NCI-H2107 treated with DMSO at 0.1 percent for 48 hours (cell line): Measurements from ENCODE around the gene PRKCD.

ENCODE experiments used
- DNase-seq: peaks from one replicate; lab custom pipeline; 2025; ENCODE audit not compliant: unreplicated experiment; lab: John Stamatoyannopoulos, UW

PRKCD gene

DNA sequence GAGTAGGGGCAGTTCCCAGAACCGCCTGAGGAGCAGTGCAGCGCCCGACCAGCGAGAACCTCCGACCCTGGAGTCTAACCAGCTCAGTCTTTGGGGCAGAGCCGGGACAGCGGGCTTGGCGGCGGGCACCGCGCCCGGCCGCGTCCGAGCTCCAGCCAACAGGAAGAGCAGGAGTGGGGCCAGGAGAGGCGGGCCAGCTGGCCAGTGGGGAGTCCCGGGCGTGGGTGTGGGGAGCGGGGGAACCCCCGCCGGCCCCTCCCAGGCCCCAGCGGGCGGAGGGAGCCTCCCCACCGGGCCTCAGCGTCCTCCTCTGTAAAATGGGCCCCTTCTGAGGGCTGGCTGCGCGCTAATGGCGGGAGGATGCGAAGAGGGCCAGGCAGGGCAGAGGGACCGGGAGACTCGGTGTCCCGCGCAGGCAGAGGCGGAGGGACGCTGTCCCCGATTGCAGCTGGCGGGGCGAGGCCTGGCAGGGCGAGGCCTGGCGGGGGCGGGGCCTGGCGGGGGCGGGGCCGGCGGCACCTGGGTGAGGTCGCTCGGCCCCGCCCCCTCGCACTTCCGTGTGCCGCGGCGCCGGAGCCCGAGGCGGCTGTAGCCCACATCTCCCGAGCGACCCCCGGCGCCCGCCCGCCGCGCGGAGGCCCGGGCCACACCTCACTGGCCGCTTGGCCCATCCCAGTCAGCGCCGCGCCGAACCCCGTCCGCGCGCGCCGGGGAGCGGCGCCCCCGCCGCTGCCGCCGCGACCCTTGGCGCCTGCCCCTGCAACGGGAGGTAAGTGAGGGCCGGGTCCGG, at the start of gene PRKCD:
PRKCD (plus strand) TSS at position 550 of the 790 bp plus-strand sequence. CDS start 17,214 bp downstream, outside the sequence.
- DNase-seq: no peak

DNA sequence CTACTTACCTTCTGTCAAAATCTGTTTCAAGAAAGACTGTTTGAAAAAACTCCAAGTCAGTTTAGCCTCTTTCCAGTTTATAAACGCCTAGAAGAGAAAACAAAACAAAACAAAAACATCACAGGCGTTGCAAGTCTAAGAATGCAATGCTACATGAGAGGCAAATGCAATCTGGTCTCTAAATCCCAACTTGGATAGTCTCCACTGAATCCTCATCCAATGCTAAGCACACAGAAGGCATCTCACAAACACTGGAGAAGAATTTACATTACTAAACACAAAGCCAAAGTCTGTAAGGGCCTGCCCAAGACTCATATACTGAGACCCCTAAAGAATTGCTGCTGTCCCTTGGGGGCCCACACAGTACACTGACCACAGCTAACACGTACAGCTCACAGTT, 49.2 kb upstream of the PRKCD start:
- DNase-seq: no peak

DNA sequence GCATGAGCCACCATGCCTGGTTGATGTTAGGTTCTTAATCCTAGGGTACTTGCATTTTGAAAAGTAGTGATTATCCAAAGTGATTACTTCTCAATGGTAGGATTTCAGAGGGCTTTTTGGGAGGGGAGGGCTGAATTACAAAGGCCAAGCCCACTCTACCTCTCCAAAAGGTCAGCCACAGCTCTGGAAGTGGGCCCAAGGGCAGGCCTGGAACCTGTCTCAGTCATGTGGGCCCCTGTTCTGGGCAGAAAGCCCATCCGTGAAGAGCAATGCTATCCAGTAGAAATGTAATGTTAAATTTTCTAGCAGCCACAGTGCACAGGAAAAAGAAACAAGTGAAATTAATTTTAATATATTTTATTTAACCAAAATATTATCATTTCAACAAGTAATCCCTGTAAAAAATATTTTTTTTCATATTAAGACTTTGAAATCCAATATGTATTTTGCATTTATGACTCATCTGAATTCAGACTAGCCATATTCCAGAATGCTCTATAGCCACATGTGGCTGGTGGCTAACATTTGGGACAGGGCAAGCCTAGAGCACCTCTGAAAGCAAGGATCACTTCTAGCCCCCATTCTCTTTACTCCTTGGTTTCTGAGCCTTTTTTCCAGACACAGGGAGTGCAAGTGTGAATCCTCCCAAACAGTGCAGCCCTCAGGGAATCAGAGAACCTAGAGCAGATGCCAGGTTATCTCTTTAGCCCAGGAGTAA, 47.6 kb upstream of the PRKCD start:
- DNase-seq: no peak

DNA sequence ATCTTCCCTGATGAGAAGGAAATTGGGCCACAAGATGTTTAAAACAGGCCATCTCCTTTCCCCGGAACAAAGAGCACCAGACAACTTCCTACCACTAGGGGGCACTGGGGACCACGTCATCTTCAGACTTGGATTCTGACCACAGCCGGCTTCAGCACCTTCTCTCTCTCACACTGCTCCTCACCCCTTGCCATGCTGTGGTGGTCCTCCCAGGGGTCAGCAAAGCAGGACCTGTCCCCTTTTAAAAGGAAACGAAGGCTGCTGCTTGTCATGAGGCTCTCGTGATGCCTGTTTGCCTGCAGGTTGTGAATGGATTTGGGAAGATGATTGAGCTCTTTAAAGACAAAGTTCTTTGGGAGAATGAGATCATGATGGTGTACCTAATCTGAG, 47.0 kb upstream of the PRKCD start:
- peak; percentile 53 for DNase-seq

DNA sequence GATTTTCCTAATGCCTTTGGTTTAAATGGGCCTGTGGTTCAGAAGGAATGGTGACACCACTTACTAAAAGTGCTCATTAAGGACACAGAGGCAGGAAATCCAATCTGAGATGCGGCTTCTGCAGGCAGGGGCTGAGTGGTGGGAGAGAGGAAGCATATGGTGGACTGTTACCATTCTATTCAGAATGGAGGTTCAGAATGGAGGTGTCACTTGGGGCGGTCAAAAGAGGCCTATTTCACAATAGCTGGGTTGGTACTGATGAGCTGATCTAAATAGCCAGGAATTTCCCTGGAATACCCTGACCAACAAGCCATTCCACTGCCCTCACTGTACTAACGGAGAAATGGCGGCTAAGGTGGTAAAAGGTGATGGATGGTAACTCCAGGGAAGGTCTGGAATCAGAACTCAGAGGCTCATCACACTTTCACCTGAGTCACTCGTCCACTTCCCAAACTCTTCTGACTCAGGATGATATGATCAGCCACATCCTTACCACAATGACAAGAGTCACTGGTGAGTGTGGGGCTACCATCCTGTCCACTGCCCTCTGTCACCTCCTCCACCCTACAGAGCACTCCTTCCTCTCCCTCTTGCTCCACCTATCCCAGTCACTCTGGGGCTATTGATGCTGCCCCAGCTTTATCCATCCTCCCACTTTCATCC, 46.5 kb upstream of the PRKCD start:
- DNase-seq: no peak

DNA sequence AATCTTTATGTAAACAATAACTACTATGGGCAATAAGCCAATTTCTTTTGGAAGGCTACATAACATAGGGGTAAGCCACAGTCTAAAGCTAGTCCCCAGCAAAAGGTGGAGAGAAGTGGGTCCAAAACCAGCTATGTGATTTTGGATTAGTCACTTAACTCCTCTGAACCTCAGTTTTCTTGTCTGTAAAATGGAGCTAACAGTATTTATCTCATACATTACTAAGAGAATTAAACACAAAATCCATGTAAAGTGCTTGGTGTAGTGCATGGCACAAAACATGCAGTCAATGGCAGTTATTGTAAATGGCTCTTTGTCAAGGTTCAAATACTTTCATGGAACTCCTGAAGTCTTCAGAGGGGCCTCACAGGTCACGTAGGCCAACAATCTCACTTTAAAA, 44.1 kb upstream of the PRKCD start:
- DNase-seq: no peak

DNA sequence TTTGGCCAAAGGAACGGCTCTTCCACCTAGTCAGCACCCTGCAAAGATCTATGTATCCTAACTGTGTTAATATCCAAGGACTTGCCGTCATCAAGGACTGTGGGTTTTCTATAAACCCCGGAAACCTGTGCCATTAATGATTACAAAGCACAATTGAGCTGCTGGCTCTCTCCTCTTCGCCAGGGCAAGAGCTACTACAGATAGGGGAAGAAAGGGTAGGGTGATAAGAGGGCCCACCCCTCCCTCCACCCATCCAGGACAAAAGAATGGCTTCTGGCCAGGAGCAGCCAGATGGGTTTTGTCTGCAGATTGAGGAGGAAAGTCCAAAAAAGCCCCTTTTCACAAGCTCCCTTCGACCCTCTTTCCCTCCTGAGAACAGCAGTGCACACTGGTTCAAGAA, 40.7 kb upstream of the PRKCD start:
- DNase-seq: no peak

DNA sequence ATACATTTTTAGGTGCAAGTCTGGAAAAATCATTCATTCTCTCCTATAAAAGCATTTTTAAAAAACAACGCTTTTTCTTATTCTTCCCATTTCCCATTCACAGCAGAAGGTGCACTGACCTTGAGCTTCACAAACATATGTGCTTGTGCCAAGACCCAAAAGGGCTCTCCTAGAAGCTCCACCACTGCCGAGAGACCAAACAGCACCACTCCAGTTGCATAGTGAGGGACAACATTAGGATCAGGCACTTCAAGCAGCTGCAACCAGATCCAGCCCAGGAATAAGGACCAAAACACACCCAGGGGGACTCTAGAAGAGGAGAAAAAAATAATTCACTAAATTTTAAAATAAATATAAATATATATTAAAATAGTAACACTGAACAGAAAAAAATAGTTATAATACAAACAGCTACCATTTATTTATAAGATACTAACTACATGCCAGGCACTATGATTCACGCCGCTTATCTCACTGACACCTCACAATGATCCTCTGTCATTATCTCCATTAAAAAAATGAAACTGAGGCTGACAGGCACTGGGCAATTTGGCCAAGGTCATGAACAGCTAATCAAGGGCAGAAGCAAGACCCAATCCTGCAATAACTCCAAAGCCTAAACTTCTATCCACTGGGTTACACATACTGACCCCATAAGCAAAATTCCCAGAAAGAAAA, 38.6 kb upstream of the PRKCD start:
- no peak for DNase-seq

DNA sequence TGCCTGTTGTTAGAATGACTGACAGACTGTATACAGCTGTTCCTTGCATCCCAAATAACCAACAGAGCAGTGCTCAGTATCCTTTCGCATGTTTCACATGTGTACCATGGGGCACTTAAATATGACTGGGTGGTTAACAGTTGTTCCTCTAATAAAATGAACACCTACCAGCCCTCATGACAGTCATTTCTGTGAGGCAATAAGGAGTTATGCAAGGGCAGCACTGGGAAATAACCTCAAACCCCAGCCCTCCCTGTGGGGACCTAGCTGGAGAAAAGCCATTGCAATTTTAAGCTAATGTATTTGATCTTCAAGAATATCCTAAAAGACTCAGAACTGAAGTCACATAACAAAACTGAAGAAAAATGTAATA, 38.1 kb upstream of the PRKCD start:
- DNase-seq: no peak

DNA sequence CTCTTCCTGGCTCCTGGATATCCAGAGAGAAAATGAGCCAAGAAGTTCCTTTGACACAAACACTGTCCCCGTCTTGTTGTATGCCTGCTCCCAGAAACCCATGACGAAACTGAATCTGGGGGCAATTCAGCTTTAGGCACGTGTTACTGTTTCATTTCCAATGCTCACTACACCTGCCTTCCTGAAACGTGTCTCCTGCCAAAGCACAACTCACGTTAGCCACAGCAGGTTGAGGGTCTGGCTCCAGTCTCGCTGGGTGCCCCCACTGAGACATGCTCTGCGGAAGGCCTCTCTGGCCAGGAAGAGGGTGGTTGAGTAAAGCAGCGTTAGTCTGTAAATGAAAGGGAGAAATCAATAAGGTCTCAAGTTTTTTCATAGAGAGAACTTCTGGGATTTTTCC, 37.5 kb upstream of the PRKCD start:
- no peak for DNase-seq

DNA sequence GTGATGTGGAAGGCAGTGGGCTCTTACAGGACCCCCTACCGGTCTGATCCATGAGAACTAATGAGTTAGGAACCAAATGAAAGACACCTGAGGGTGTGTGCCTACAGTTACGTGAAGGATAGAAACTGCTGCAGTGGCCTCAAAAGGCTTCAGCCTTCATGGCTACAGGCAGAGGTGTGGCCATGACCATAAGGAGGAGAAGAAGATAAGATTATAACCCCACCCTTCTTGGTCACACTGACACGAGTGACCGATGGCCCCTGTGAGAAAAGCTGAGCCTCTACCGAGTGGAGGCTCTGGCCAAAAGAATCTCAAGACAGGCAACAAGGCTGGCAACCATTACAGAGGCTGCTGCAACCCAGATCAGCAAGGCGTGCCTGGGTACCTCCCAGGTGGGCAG, 37.1 kb upstream of the PRKCD start:
- DNase-seq: no peak

DNA sequence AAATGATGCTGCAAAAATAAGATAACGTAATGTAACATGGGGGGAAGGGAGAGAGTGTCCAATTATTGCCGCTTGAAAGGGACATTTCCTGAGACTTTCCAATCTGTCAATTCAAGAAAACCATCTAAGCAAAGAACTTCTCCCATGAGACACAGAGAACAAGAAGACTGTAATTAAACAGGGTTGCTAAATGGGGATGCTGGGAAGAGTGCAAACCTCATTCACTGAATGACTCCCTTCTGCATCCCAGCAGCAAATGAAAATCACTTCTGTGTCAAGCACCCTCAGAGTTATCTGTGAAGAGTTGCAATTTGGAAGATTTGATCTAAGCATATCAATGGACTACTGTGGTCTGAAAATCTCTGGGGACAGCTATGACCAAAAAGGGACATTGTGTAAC, 34.4 kb upstream of the PRKCD start:
- DNase-seq: no peak

DNA sequence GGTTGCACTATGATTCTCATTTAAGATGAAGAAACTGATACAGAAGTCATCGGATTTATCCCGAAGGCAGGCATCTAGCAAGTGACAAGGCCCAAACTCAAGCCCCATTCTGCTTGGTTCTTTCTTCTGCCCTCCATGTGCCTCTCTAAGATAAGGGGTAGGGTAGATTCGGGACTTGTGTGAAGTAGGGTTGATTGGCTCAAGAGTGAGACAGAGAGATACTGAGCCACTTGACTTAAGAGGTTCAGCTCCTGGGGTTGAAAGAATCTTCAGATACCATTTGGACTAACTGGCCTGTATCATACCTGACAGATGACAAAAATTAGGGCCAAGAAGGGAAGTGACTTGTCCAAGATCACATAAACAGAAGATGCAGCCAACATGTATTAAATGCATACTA, 31.7 kb upstream of the PRKCD start:
- no peak for DNase-seq

DNA sequence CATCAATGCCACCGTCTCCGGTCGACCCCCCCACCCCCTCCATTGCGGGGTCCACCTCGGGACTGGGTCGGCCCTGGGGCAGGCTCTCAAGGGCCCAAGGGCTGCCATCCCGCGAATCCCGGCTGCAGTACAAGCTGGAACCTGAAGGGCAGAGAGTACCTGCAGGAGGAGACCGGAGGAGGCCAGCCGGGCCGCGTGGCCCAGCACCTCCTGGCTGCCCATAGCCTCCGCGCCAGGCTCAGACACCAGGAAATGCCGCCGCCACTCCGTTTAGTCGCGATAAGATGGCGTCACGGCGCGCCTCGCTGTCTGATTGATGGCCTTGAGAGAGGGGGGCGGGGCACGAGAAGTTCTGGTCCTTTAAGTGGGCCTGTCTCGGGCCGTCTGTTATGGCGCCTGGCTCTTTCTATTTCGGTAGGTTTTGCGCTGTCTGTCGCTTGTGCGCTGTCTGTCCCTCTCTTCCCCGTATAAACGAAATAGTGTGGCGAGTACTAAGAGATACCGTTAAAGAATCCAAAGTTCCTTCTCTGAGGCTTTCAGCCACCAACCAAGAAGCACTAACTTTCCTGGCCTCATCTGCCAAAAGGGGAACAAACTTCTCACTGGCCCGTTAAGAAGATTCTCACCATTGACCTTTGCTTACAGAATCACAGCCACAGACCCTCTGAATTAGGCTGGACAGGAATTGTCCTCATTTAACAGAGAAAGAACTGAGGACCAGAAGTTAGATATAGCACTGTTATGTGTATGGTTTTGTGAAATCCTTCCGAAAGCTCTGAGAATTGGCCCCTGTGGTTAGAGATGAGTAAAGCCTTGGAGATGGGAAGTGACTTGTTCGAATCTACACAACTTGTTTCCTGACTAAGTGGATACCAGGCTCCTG, 30.6 kb upstream of the PRKCD start, which contains the start of gene RFT1:
RFT1 (minus strand) TSS at position 257 of the 883 bp plus-strand sequence; CDS start at position 222, 35 bp downstream.
- DNase-seq: peak; percentile 65

DNA sequence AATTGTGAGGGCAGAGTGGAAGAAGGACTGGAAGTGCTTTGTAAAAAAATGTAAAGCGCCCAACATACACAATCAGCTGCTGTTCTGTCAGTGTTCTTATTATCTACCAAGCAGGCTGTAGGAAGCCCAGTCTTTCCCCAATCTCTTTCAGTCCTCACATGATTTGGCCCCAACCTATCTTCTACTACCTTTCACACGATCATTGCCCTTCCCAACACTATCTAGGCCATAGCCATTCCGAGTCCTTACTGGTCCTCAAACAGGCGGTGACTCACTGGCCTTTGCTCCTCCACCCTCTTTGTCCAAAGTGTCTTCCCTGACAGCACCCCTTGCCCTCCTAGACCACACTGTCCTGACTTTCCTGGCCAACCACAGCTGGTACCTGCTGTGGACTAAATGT, 29.9 kb upstream of the PRKCD start:
- no peak for DNase-seq

DNA sequence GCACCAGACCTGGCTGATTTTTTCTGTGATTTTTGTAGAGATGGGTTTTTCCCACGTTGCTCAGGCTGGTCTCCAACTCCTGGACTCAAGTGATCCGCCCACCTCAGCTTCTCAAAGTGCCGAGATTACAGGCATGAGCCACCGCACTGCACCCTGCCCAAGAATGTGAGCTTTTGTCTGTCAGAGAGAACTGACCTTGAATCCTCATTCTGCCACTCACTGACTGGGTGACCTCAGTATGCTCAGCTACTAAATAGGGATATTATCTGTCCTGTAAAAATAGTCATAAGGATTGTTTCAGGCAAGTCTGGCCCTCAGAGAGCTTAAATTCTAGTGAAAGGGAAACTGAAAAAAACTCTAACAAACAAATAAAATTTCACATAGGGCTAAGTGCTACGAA, 28.7 kb upstream of the PRKCD start:
- no peak for DNase-seq

DNA sequence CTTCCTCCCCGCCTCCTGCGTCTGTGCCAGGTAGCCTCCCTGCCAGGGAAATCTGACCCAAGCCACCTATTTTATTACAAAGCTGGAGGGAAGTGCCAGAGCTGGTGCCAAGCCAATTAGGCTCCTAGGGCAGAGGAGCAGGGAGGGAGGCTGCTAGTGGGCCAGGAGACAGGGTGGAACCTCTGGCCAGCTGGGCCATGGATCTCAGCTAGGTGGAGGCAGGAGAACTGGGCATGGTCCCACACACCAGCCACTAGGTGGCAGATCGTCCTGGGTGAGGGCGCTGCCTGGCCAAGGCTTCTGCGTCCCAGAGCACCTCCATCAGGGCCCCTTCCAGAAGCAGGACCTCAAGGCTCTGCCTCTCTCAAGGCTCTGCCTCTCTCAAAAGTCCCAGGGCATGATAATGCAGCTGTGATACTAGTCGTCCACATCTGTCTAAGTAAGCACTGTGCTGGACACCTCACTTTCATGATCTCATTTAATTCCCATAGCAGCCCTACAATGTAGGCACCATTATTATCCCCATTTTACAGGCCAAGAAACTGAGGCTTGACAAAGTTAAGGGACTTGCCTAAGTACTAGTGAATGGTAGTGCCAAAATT, 26.3 kb upstream of the PRKCD start:
- peak; percentile 49 for DNase-seq

DNA sequence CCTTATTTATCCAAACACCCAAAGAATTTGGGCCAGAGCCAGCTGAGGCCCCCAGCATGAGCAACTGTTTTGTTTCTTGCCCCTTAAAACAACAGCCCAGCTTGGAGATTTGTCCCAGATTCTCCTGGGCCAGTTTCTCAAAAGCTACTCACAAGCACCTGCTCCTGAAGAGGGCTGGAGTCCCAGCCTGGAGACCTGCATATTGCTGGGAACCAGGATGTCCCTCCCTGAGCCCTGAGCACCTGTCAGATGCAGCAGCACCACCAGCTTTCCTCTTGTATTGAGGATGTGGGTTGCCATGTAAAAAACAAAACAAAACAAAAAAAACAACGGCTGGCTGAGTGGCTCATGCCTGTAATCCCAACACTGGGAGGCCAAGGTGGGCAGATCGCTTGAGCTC, 23.8 kb upstream of the PRKCD start:
- no peak for DNase-seq

DNA sequence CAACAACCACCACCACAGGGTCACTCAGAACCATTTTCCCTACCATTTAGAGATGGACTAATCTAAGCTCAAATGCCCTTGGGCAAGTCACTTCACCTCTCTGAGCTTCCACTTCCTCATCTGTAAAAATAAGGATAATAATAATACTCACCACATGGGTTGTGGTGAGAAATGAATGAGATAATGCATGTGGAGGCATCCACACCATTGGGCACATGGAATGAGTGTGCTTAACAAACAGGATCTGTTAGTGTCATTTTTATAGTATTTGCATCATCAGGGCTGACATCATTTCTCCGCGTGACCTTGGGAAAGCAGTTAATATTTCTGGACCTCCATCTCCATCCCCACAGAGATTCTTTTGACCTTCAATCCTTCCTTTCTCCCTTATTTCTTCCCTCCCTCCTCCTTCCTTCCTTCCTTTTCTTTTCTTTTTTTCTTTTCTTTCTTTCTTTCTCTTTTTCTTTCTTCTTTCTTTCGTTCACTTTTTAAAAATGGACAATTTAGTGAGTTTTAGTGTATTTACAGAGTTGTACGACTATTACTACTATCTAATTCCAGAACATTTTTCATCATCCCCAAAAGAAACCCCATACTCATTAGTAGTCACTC, 23.1 kb upstream of the PRKCD start:
- no peak for DNase-seq
